Stimulated activated CD4-positive, alpha-beta T cell treated with anti-CD3 and anti-CD28 coated beads, TNF-alpha, amount 100 ng/mL, for 4 hours (primary cell): ENCODE results near the gene LUM.

Source experiments
- DNase-seq, 3 experiments: peaks; one replicate each; pipeline ENCODE4 v3.0.0-alpha.2; 2020; ENCODE audit warnings: low read depth in 3 of 3

The LUM gene, protein sequence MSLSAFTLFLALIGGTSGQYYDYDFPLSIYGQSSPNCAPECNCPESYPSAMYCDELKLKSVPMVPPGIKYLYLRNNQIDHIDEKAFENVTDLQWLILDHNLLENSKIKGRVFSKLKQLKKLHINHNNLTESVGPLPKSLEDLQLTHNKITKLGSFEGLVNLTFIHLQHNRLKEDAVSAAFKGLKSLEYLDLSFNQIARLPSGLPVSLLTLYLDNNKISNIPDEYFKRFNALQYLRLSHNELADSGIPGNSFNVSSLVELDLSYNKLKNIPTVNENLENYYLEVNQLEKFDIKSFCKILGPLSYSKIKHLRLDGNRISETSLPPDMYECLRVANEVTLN

DNA sequence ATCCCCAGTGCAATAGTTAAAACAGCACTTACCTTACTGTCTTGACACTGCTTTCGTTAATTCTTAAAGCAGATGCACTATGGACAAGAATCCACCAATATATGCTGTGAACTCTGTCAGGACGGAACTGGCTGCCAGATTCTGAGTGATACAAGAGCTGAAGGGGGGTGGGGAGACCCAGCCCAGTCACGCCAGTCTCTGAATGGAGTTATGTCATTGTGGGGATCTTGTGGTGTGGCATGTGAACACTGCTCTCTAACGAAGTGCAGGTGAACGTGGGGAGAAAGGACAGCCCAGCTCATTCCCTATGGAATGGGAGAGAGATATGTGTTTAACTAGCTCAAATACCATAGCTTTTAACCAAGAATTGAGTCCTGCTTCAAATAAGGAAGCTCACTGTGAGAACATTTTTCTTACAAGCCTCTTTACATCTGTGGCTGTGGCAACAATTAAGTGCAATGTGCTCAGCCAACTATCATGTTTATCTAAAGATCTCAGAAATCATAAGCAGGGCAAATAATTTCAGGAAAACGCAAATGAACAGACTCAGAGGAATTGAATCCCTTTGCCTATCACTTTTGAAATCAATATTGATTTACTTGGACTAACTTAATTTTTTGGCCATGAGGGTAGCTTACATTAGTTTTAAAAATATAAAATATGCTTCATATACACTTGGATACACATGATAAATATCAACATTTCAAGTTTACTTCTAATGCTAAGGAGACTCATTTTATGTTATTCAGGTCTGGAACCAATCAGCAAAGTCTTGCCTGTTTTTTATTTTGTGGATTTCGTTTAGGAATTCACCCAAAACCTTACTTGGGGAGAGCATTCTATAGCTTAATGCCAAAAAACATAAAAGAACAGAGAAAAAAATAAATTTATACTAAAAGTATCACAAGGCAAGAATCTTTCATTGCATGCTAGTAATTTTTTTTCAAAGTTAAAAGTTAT is at the start of gene LUM:
Gene LUM (minus strand): TSS at position 129 of the 960 bp plus-strand sequence. CDS start 2,515 bp downstream, outside the sequence.
- DNase-seq, result no peak

DNA sequence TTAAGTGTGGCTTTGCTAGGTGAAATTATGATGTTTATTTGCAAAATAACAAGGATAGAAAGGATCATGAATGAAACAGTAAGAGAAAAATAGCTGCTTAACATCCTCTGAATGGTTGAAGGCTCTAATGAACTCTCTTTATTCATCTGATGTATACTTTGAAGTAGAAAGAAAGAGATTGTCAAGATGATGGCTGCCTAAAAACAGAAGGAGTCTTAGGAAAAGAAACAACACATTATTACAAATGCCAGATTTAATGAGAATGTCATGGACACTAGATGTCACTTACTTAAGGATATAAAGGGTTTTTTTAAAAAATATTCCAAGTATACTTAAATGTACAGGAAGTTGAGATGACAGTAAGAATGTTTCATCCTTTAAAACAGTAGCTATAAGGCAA is 49.7 kb upstream of the LUM start:
- no peak for DNase-seq

DNA sequence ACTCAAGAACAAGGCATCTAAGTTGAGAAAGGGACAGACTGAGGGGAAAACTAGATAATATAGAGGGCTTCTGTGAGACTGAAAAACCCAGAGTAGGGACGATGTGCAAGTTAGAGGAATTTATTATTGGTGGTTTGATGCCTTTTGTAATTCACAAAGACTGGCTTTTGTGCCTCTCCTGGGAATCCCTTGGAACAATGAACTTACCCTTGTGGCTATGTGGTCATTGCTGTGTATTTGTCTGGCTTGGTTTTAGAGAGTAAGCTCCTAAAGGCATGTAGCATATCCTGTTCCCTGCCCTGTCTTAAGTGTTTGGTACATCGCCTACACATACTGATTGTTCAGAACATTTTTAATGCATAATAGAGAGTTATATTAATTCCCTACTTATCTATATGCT is 44.7 kb upstream of the LUM start:
- no peak for DNase-seq

DNA sequence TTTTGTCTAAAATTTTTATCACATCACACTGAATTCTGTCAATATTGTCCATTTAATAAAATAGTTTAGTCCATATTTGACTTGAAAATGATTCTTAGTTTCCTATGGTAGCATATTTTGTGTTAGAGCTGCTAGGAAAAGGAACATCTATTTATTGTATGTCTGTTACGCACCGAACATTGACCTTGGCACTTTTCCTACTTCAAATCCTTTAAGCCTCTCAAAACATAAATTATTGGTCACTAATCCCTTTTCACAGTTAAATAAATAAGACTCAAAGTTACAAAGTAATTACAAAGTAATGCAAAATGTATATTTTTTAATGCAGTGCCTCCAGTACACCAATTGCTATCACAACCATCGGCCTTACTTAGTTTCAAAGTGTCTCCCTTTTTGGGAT is 42.8 kb upstream of the LUM start:
- no peak for DNase-seq

DNA sequence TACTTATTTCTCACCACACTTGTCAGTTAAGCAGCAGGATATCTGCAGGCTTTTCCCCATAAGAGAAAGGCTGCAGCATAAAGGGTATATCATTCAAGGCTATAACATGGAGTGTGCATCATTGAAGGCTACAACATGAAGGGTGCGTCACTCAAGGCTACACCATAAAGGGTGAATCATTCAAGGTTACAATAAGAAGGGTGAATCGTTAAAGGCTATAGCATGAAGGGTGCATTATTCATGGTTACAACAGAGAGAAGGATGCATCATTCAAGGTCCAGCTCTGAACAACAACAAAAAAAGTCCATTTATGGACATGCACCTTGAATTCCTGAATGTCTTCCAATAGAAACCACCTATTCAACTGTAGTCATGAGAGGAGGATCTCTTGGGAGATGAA is 32.8 kb upstream of the LUM start:
- DNase-seq, result no peak

DNA sequence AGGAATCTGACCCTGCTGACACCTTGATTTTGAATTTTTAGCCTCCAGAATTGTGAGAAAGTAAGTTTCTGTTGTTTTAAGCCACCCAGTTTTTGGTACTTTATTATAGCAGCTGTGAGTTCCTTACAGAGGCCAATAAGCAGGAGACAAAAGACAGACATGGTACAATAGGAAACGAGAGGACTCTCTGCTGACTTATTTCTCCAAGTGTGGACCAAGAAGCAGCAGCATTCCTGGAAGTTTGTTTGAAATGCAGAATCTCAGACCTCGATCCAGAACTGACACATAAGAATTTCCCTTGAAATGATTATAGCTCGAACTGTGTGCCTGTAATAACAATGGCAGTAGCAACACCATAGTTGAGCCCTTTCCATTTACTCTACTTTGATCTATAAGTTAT is 31.9 kb upstream of the LUM start:
- no peak for DNase-seq

DNA sequence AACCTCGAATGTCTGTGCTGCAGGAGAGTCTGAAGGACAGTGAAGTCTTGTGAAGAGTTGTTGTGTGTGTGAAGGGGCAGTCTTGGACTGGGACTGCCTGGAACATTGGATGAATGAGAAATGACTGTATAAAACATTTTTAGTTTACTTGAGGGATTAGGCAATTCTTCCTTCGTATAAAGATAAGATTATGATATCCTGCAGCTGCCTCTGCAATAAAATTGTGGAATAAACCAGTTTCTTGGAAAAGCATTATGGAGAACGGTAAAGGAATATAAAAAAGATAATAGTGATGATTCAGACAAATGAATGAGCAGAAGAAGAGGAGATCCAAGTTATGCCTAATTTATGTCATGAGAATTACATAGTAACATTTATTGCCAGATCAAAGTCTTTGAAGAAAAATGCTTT is 30.9 kb upstream of the LUM start:
- DNase-seq, result no peak

DNA sequence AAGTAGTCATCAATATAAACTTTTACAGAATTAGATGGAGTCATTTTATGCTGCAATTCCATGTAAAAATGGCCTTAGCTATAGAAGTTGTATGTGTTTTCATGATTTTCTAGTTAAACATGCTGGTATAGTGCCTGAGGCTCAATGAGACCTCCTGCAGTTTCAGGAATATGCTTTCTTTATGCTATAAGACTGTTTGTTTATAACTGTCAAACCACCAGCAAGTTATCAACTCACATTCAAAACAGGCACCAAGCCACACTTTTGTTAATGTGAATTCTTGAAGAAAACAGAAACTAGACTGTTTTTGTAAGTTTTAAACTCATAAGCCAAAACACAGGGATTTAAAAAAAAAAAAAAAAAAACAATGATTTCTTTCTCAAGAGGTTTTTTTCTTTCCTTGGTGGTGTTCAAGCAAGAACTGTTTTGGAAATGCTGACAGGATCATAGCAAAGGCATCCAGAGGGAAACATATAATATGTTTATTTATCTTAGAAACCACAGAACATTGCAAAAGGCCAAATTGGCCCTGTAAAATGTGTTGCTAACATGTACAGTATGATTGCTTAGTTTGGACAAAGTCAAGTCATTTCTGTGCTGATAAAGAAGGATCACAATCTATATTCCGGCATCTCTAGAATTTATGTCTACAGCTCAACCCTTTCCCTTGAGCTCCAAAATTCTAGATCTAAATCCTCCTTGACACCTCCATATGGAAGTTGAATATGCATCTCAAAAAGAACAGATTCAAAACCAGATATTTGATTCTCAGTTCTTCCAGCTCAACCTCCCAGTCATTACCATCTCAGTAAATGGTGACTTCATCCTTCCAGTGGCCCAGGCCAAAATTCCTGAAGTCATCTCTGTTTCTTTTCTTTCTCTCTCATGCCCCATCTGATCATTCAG is 29.0 kb upstream of the LUM start:
- DNase-seq, result no peak

DNA sequence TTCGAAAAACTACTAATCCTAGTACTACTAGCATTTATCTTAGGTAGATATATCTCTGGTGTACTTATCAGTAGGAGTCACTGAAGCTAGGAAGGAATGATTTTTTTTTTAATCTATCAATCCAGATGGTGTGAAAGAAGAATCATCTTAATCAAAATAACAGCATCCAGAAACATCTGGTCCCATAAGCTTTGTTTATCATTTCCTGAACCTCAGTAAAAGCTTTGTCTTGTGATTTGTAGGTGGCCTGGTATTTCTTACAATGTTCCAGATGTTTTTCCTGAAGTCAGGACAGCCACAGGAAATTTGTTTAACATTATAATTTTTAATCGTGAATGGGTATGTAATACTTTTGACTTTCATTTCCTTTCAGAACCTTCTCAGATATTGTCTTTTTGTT is 28.0 kb upstream of the LUM start:
- no peak for DNase-seq

DNA sequence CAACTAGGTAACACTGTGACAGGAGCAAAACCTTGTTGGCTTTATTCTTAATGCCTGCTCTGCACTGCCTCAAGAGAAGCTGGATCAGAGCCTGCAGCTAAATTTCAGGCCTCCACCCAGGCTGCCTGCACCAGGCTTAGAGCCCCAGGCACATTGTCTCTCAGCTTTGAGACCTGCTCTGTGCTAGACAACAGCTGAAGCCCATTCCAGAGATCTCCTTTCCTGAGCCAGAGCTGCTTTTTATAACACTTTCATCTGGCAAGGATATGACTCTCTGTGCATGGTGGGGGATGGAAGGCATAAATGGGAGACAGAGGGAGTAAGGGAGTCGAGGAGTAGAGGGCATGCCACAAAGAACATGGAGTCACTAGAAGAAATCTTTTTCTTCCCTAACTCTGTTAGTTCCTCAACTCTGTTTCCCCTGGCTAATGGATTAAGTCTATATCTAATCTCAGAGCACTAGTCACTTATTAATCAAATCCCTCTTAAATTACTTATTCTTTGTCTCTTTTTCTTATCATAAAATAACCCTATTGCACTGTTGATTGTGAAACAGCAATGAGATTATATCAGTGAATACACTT is 27.1 kb upstream of the LUM start:
- no peak for DNase-seq

DNA sequence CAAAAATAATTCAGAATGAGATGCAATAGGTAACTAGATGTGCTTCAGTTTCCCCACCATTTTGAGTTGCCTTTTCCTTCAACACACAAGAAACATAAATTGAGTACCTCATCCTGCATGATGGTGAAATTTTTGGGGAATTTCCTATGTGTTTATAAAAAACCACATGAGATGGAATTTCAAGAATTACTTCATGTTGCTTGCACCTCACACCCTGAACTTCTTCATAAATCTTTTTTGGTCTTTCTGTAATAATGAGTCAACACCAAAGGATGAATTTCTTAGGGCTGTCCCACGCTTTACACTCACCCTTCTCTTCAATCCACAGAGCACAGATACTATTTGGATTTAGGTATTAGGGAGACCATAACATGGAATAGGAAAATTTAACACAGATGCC is 22.6 kb upstream of the LUM start:
- no peak for DNase-seq

DNA sequence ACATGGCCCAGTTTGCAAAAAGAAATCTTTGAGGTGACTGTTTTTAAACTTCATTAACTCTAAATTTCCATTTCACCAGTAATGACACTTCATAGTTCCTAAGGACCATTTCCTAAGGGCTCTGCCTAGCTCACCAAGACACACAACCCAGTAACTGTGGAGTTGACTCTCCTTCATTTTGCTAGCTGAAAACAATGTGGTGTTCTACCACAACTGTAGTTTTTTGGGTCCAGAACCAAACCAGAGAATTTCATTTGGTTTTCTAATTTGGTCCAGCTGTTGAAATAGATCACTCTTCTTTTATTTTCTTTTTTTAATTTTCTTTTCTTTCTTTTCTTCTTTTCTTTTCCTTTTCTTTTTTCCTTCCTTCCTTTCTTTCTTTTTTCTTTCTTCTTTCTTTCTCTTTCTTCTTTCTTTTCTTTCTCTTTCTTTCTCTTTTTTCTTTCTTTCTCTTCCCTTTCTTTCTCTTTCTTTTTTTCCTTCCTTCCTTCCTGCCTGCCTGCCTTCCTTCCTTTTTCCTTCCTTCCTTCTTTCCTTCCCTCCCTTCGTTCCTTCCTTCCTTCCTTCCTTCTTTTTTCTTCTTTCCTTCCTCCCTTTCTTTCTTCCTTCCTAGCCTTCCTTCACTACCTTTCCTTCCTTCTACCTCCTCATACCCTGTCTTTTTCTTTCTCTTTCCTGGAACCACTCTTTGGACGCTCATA is 18.5 kb upstream of the LUM start:
- DNase-seq, result no peak

DNA sequence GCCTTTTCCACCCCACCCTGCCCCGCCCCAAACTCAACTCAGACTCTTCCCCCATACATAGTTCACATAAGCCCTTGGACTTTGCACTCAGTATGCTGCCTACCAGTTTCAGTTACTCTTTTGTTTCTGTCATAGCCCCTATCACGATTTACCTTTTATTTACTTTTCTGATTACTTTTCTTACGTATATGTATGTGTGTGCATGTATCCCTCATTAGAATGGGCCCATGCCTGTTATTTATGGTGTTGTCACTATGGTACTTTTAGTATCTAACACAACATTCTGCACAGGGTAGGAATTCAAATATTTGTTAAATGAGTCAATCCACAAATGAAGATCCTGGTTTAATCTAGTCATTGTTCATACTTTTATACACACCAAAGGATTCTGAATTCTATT is 16.5 kb upstream of the LUM start:
- DNase-seq, result no peak

DNA sequence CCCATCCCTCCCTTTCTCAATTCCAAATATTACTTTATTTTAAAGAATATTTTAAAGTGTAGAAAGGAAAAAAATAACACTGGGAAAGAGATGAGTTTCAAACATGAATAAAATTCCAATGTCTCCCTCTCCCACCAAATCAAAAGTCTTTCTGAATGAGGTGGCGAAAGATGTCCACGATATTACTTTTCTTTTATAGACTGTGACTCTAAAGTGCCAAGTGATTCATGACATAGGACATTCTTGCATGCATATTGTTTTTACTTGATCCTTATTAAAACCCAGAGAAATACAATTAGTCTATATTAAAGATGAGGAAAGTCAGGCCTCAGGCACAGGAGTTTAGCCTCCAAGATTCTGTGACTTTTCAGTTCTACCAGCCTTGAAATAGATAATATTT is 16.0 kb upstream of the LUM start:
- DNase-seq, result no peak

DNA sequence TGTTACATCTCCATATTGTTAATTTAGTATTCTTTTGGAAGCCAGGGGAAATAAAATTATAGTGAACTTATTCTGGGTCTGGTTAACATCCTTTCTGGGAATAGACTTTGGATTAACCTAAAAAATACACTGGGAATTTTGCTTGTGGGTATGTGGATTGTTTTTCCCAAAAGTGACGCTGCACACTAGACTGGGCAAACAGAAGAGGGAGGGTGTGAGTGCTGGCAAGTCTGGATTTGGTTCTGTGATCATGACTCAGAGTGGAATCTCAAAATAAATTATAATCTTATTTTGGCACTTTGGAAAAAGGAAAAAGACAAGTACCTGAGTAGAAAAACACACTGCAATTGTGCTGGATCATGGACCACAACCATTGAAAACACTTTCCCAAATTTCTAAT is 15.2 kb upstream of the LUM start:
- no peak for DNase-seq

DNA sequence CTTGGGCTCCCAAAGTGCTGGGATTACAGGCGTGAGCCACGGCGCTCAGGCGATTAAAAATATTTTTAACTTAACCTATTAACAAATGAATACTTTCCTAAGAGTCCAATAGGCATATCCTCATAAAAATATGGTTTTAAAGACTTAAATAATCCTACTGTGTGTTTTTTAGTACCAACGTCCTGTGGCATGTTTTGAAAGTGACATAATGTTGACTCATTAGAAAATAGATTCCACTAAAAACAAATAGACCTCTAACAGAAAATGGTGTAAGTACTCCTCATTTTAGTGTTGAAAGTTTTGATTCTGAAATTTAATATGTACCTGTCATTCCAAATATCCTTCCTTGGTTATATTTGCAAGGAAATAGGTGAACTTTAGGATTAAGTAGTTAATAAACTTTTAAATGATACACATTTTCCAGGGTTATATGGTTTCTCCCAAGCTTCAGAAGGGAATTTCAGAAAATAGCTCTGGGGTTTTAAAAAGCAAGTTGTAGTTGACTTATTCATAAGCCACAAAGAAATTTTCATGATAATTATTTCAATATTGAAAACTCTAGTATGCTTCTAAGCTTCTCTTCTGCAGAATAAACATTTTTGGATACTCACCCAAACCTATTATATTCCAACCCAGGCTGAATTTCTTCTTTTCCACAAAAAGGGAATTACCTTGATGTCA is 12.1 kb upstream of the LUM start:
- no peak for DNase-seq

DNA sequence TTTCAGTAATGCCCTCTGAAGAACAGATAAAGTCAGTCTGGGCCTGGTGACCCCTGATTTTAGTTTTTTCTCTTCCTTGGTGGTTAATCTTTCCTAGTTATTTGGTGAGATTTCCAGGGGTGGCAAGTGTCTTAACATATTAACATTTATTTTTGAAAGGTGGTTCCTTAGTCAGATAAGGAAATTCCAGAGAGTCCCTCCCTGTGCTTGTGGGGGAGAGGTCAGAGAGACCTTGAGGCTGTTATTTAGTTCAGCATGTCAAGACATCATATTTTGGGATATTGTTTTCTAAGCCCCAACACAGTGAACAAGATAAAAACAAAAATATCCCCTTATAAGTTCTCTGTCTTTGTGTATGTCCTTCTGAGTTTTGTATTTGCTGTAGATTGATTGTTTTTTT is 9.5 kb upstream of the LUM start:
- no peak for DNase-seq

DNA sequence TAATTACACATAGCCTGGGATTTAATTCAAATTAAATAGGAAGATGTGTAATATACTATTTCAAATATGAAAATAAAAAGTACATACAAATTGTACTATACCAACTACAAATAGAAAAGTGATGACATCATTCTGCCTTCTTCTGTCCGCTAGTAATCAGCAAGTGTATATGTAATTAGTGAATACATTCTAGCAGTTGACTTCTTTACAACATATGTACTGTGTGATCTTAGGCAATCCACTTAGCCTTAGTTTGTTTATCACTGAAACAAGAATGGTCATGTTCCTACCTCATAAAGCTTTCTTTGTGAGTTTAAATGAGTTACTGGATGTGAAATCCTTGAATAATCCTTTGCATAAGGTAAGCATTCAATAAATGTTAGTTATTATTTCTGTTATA is 7.8 kb upstream of the LUM start:
- no peak for DNase-seq

DNA sequence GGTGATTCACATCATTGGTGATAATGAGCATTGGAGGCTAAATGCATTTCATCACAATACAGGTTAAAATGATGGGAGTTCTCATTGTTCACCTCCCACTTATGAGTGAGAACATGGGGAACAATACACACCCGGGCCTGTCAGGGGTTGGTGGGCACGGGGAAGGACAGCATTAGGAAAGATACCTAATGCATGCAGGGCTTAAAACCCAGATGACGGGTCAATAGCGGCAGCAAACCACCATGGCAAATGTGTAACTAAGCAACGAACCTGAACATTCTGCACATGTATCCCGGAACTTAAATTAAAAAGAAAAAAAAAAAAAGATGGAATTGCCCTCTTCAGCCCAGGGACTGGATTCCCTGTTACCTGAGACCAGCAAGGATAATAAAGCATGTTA is 2.3 kb upstream of the LUM start:
- DNase-seq, result no peak

DNA sequence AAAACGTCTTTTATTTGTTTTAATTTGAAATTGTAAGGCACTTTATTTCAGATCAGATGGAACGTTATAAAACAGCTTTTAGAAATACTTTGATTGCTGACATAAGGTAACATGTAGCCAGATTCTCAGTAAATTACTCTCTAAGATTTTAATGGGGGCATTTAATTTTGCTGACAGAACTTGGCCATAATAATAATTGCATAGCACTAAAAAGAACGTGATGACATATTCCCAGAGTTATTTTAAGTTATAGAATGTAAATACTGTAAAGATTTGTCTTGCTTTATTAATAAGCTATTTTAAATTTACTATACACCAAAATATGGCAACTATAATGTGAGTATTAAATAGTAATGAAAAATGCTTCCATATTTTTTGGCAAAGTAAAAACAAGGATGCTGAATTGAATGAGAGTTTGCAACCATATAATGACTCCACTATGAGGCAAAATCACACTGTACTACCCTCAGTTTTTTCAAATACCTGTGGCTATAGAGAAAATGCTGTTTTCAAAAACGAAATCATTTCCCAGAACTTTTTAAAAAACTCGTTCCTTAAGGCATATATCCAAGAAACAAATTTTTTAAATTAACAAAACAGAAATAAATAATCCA is 876 bp downstream of the LUM start:
- no peak for DNase-seq
